ENCODE measurements around the gene MYF5.
"Not testable (repeated sequence)": the region's sequence is repeated elsewhere in the genome, so short reads cannot be mapped to it uniquely, and the experiment has no call there.

Gene MYF5

DNA sequence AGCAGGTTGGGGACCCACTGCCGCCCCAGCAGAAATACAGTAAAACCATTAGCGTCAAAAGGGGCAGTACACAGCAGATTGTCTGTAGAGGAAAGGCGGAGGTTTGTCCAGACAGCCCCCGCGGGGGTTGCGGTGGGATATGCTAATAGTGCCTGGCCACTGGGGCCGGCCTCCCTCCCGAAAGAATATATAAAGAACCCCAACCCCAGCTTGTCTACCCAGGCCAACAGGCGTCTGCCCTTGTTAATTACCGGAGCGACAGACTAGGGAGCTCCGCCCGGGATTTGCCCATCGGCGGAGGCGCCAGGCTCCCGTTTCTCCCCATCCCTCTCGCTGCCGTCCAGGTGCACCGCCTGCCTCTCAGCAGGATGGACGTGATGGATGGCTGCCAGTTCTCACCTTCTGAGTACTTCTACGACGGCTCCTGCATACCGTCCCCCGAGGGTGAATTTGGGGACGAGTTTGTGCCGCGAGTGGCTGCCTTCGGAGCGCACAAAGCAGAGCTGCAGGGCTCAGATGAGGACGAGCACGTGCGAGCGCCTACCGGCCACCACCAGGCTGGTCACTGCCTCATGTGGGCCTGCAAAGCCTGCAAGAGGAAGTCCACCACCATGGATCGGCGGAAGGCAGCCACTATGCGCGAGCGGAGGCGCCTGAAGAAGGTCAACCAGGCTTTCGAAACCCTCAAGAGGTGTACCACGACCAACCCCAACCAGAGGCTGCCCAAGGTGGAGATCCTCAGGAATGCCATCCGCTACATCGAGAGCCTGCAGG, at the start of gene MYF5:
Gene MYF5 (plus strand): TSS at position 217 of the 774 bp plus-strand sequence. CDS start 152 bp downstream, at position 369.
- no peak within 1 kb of the TSS for H3K4me3 ChIP-seq (ENCODE audit: low read depth, low read length)

DNA sequence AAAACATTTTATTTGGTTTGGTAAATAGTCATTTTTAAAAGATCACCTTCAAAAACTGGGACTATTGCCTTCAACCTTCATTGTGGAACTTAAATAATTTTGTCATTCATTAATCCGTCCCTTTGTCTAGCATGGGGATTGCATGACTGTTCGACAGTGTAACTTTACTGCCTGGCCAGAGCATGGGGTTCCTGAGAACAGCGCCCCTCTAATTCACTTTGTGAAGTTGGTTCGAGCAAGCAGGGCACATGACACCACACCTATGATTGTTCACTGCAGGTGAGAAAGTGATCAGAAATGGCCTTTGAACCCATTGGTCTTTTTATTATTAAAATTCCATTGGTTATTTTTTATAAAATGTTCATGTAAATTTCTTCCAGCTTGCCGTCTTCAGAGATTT, 46.5 kb upstream of the MYF5 start:
- H3K4me1 ChIP-seq (ENCODE audit: control insufficient read depth, insufficient read depth, low read length): 0 out of 2 replicates have a peak, but pooled peaks cover 7% of the 10 kb centered on the region
- no peaks in the 10 kb centered on the region for H3K36me3 ChIP-seq (ENCODE audit: control insufficient read depth, insufficient read depth, low read length)
- H3K9ac ChIP-seq (ENCODE audit: low read depth, low read length): no peak overlapping the region
- no peak overlapping the region for H3K4me3 ChIP-seq (ENCODE audit: low read depth, low read length)
- H3K27ac ChIP-seq (ENCODE audit: low read depth, low read length): no peak overlapping the region
- no peaks in the 10 kb centered on the region for H3K9me3 ChIP-seq (ENCODE audit: control insufficient read depth, insufficient read depth, low read length)
- no peaks in the 10 kb centered on the region for H3K27me3 ChIP-seq (ENCODE audit: control insufficient read depth, insufficient read depth, low read length)

More for the DNA sequence above, at the start of gene MYF5:
- H3K27me3 ChIP-seq (ENCODE audit: control insufficient read depth, insufficient read depth, low read length): peaks cover 53% of the 10 kb centered on the region
- H3K27ac ChIP-seq (ENCODE audit: low read depth, low read length): no peak within 1 kb of the TSS
- H3K9ac ChIP-seq (ENCODE audit: low read depth, low read length): no peak within 1 kb of the TSS
- H3K9me3 ChIP-seq (ENCODE audit: control insufficient read depth, insufficient read depth, low read length): no peaks in the 10 kb centered on the region
- peaks cover 42% of the 10 kb centered on the region for H3K4me1 ChIP-seq (ENCODE audit: control insufficient read depth, insufficient read depth, low read length)
- H3K36me3 ChIP-seq (ENCODE audit: control insufficient read depth, insufficient read depth, low read length): no peaks in the 10 kb centered on the region

DNA sequence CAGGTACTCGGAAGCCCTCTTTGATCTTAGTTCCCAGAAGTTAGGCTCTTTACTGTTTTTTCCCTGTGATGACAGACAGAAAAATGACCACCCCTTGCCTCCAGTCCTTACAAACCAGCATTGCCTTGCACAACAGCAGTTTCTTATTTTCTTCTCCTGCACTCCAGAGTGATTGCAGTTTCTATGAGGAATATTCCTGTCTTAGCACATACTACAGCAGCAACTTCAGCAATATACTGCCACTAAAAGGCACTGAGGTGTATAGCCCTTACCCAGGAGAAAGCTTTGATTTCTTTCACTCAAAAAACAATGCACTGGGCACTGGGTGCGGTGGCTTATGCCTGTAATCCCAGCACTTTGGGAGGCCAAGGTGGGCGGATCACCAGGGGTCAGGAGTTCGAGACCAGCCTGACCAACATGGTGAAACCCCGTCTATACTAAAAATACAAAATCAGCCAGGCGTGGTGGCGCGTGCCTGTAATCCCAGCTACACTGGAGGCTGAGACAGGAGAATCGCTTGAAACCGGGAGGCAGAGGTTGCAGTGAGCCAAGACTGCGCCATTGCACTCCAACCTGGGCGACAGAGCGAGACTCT, 40.6 kb upstream of the MYF5 start:
- not testable (repeated sequence) for H3K9ac ChIP-seq (ENCODE audit: low read depth, low read length); H3K4me3 ChIP-seq (ENCODE audit: low read depth, low read length); H3K9me3 ChIP-seq (ENCODE audit: control insufficient read depth, insufficient read depth, low read length); H3K27ac ChIP-seq (ENCODE audit: low read depth, low read length); H3K27me3 ChIP-seq (ENCODE audit: control insufficient read depth, insufficient read depth, low read length); H3K36me3 ChIP-seq (ENCODE audit: control insufficient read depth, insufficient read depth, low read length); H3K4me1 ChIP-seq (ENCODE audit: control insufficient read depth, insufficient read depth, low read length)

DNA sequence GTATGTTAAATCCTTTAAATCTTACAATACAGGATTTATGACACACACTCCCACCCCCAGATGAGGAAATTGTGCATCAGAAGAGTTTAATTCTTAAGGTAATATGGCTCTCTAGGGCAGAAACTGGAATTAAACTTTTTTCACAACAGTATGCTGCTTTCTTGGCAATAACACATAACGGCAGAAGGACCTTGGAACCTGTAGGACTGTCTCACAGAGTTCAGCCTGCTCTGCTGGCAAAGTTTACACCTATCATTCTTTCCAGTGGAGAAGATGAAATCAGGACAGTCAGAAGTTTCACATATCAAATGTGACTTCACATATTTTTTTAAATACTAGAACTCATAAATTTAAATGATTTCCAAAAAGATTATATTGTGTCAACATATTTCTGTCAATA, 39.9 kb upstream of the MYF5 start:
- Histone ChIP-seq H3K27me3 (ENCODE audit: control insufficient read depth, insufficient read depth, low read length) (no peaks in the 10 kb centered on the region), H3K27ac (ENCODE audit: low read depth, low read length) (no peak overlapping the region), H3K4me1 (ENCODE audit: control insufficient read depth, insufficient read depth, low read length) (peaks cover 3% of the 10 kb centered on the region; the same call in 1 of the 2 replicates), H3K9me3 (ENCODE audit: control insufficient read depth, insufficient read depth, low read length) (no peaks in the 10 kb centered on the region), H3K4me3 (ENCODE audit: low read depth, low read length) (no peak overlapping the region), H3K9ac (ENCODE audit: low read depth, low read length) (no peak overlapping the region), H3K36me3 (ENCODE audit: control insufficient read depth, insufficient read depth, low read length) (no peaks in the 10 kb centered on the region)

DNA sequence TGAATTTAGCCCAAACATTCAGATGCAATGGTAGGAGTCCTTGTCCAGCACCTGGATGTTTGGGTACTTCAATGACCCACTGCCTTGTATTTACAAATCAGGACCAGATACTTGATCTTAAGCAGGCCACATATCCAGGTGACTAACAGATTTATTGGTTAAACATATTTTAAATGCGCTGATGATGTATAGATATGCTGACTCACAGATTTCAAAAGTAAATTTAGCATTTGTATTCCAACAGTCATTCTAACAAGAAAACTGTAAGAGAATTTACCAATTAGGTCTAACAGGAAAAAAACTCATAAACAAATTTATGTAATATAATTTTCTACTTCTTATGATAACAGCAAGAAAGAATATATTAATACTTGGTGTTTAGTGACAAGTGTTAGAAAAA, 38.7 kb upstream of the MYF5 start:
- Histone ChIP-seq H3K4me1 (ENCODE audit: control insufficient read depth, insufficient read depth, low read length) (peaks cover 6% of the 10 kb centered on the region), H3K27me3 (ENCODE audit: control insufficient read depth, insufficient read depth, low read length) (no peaks in the 10 kb centered on the region), H3K27ac (ENCODE audit: low read depth, low read length) (no peak overlapping the region), H3K4me3 (ENCODE audit: low read depth, low read length) (no peak overlapping the region), H3K9ac (ENCODE audit: low read depth, low read length) (no peak overlapping the region), H3K9me3 (ENCODE audit: control insufficient read depth, insufficient read depth, low read length) (no peaks in the 10 kb centered on the region), H3K36me3 (ENCODE audit: control insufficient read depth, insufficient read depth, low read length) (no peaks in the 10 kb centered on the region)

DNA sequence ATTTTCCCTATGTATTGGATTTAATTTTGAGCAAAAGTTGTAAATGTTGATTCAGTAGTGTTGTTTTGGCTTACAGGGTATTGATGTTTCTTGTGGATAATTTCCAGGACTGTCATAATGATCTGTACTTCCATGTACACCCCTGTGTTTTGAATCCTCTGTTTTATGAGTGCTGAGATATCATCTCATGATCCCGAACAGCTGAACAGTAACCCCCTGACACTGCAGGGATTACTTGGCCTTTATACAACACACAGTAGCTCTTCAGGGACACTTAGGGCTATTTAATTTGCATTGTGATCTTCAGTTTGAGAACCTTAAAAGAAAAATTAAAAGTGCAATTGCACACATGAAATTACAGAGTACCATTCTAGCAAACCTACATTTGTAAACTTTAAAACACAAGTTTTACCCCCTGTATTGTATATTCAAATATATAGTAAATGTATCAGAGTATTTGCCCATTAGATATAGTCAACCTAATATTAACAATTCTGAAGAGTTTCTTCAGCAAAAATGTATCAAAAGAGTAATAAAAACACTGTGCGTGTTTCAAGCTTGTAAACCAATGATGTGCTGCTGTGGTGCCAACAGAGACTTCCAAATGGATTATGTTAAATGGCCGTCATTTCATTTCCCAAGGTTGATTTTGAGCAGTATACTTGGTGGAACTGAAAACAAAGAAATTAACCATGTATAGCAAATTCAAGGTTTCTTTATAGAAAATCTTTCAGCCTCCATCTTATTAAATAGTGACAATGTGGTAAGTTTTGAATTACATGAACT, 37.2 kb upstream of the MYF5 start:
- Histone ChIP-seq H3K27me3 (ENCODE audit: control insufficient read depth, insufficient read depth, low read length) (no peaks in the 10 kb centered on the region), H3K36me3 (ENCODE audit: control insufficient read depth, insufficient read depth, low read length) (no peaks in the 10 kb centered on the region), H3K27ac (ENCODE audit: low read depth, low read length) (no peak overlapping the region), H3K4me1 (ENCODE audit: control insufficient read depth, insufficient read depth, low read length) (peaks cover 19% of the 10 kb centered on the region), H3K4me3 (ENCODE audit: low read depth, low read length) (no peak overlapping the region), H3K9ac (ENCODE audit: low read depth, low read length) (no peak overlapping the region), H3K9me3 (ENCODE audit: control insufficient read depth, insufficient read depth, low read length) (no peaks in the 10 kb centered on the region)

DNA sequence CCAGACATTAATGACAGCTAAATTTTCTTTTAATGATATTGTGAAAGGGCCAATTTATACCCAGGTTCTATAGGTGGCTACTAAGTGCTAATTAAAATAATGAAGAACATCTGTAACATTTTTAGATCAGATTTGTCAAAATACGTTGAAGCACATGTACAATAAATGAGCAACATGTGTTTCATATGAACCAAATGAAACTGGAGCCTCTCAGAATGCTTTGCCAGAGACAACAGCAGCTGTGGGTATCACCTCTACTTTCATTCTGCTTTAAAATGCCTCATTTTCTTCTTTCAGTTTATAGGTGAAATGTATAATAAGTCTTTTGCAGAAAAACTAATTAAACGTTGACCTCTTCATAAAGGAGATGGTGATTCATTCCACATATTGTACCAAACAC, 35.4 kb upstream of the MYF5 start:
- Histone ChIP-seq H3K4me3 (ENCODE audit: low read depth, low read length) (no peak overlapping the region), H3K27me3 (ENCODE audit: control insufficient read depth, insufficient read depth, low read length) (no peaks in the 10 kb centered on the region), H3K9me3 (ENCODE audit: control insufficient read depth, insufficient read depth, low read length) (no peaks in the 10 kb centered on the region), H3K4me1 (ENCODE audit: control insufficient read depth, insufficient read depth, low read length) (peaks cover 29% of the 10 kb centered on the region), H3K36me3 (ENCODE audit: control insufficient read depth, insufficient read depth, low read length) (no peaks in the 10 kb centered on the region), H3K9ac (ENCODE audit: low read depth, low read length) (no peak overlapping the region), H3K27ac (ENCODE audit: low read depth, low read length) (no peak overlapping the region)

DNA sequence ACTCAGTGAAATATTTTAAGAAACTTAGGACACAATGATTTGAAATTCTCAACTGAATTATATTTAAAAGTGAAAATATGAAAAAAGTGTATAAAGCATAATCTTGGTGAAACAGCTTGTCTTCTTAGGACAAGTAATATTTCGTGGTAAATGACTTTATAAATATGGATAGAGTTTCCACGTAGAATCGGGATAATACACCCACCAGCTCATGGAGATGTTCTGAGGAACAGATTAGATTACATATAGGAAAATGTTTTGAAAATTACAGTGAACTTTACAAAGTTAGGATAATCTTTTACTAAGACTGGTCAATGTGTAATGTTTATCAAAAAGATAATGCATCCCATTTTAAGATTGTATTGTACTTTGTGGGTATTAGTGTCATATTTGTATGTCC, 34.9 kb upstream of the MYF5 start:
- Histone ChIP-seq H3K4me3 (ENCODE audit: low read depth, low read length) (no peak overlapping the region), H3K27ac (ENCODE audit: low read depth, low read length) (no peak overlapping the region), H3K4me1 (ENCODE audit: control insufficient read depth, insufficient read depth, low read length) (peaks cover 29% of the 10 kb centered on the region), H3K9me3 (ENCODE audit: control insufficient read depth, insufficient read depth, low read length) (no peaks in the 10 kb centered on the region), H3K9ac (ENCODE audit: low read depth, low read length) (no peak overlapping the region), H3K36me3 (ENCODE audit: control insufficient read depth, insufficient read depth, low read length) (no peaks in the 10 kb centered on the region), H3K27me3 (ENCODE audit: control insufficient read depth, insufficient read depth, low read length) (no peaks in the 10 kb centered on the region)

DNA sequence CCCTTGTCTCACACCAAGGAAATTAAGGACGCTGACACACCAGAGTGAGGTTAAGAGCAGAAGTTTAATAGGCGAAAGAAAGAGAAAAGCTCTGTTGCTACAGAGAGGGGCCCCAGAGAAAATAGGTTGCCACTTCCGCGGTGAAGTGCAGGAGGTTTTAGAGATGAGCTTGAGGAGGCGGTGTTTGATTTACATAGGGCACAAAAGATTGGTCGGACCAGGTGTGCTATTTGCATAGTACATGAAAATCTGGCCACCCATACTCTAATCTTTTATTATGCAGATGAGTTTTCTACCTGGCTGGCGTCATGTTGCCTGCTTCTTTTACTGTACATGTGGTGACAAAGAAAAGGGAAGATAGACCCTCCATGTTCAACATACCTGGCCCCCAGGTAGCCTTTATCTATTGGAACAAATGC, 32.6 kb upstream of the MYF5 start:
- Histone ChIP-seq H3K27ac (ENCODE audit: low read depth, low read length) (peak overlapping the region; percentile 87), H3K9ac (ENCODE audit: low read depth, low read length) (peak overlapping the region; percentile 61), H3K9me3 (ENCODE audit: control insufficient read depth, insufficient read depth, low read length) (no peaks in the 10 kb centered on the region)

DNA sequence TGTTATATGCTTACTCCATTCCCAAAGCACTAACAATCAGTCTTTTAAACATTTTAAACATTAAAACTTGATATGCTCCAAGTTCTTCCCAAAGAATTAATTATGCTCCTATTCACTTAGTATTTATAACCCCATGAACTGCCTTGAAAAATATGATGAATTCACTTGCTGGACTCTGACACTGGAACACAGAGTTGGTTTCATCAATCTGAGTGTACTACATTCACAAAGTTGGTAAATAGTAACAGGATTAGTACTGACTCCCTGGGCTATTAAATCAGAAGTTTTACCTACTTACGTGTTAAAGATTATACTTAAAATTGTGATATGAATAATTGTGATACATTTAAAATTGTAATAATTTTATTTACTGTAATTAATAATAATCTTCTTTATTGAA, 26.6 kb upstream of the MYF5 start:
- Histone ChIP-seq H3K27ac (ENCODE audit: low read depth, low read length) (no peak overlapping the region), H3K9ac (ENCODE audit: low read depth, low read length) (no peak overlapping the region), H3K27me3 (ENCODE audit: control insufficient read depth, insufficient read depth, low read length) (no peaks in the 10 kb centered on the region), H3K9me3 (ENCODE audit: control insufficient read depth, insufficient read depth, low read length) (no peaks in the 10 kb centered on the region), H3K4me3 (ENCODE audit: low read depth, low read length) (no peak overlapping the region), H3K36me3 (ENCODE audit: control insufficient read depth, insufficient read depth, low read length) (no peaks in the 10 kb centered on the region), H3K4me1 (ENCODE audit: control insufficient read depth, insufficient read depth, low read length) (peaks cover 7% of the 10 kb centered on the region; the same call in 1 of the 2 replicates)

More for the DNA sequence above, 32.6 kb upstream of the MYF5 start:
- Histone ChIP-seq H3K27me3 (ENCODE audit: control insufficient read depth, insufficient read depth, low read length) (no peaks in the 10 kb centered on the region), H3K4me3 (ENCODE audit: low read depth, low read length) (peak overlapping the region; percentile 46), H3K36me3 (ENCODE audit: control insufficient read depth, insufficient read depth, low read length) (no peaks in the 10 kb centered on the region), H3K4me1 (ENCODE audit: control insufficient read depth, insufficient read depth, low read length) (peaks cover 29% of the 10 kb centered on the region)

DNA sequence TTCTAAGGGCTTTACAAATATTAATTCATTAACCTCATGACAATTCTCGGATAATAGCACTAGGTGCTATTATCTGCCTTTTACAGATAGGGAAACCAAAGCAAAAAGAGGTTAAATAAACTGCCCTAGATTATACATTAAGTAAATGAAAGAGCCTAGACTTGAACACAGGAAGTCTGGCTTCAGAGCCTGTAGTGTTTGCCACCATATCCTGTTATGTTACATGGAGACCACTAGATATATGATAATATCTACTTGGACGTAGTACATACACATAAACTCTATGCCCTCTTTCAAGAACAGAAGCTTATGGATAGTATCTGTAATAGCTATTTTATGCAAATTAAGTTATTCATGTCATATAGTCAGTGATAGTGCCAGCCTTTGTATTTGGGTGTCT, 26.2 kb upstream of the MYF5 start:
- H3K4me1 ChIP-seq (ENCODE audit: control insufficient read depth, insufficient read depth, low read length): peaks cover 3% of the 10 kb centered on the region; the same call in 1 of the 2 replicates
- no peaks in the 10 kb centered on the region for H3K27me3 ChIP-seq (ENCODE audit: control insufficient read depth, insufficient read depth, low read length)
- no peak overlapping the region for H3K4me3 ChIP-seq (ENCODE audit: low read depth, low read length)
- H3K9ac ChIP-seq (ENCODE audit: low read depth, low read length): no peak overlapping the region
- H3K36me3 ChIP-seq (ENCODE audit: control insufficient read depth, insufficient read depth, low read length): no peaks in the 10 kb centered on the region
- no peak overlapping the region for H3K27ac ChIP-seq (ENCODE audit: low read depth, low read length)
- H3K9me3 ChIP-seq (ENCODE audit: control insufficient read depth, insufficient read depth, low read length): no peaks in the 10 kb centered on the region

Data from HUES48 (cell line).